C4-2B (cell line): ENCODE results near the gene MUC5AC.
"Not testable (repeated sequence)": the region's sequence is repeated elsewhere in the genome, so short reads cannot be mapped to it uniquely, and the experiment has no call there.

Experiments used
- H3K27ac ChIP-seq: fragments of 450-650 bp; 2 replicates; pipeline ENCODE4 v1.5.1; 2017
- ZFX ChIP-seq: fragments of 450-650 bp; IDR thresholded peaks from 2 replicates; pipeline ENCODE4 v1.6.1; 2017
- TF ChIP-seq, protein P1 (sequence below): fragments of 450-650 bp; conservative IDR thresholded peaks from 2 replicates; pipeline ENCODE4 v1.5.1; 2017; ENCODE audit warnings: mild to moderate bottlenecking

MUC5AC gene

GRCh38 chr11:1152316-1153104 lies 5.2 kb upstream of the MUC5AC start:
- TF ChIP-seq ZFX: no peak
- H3K27ac ChIP-seq: no peak overlapping the region

- TF ChIP-seq ZFX: no peak
- TF ChIP-seq, protein P1, sequence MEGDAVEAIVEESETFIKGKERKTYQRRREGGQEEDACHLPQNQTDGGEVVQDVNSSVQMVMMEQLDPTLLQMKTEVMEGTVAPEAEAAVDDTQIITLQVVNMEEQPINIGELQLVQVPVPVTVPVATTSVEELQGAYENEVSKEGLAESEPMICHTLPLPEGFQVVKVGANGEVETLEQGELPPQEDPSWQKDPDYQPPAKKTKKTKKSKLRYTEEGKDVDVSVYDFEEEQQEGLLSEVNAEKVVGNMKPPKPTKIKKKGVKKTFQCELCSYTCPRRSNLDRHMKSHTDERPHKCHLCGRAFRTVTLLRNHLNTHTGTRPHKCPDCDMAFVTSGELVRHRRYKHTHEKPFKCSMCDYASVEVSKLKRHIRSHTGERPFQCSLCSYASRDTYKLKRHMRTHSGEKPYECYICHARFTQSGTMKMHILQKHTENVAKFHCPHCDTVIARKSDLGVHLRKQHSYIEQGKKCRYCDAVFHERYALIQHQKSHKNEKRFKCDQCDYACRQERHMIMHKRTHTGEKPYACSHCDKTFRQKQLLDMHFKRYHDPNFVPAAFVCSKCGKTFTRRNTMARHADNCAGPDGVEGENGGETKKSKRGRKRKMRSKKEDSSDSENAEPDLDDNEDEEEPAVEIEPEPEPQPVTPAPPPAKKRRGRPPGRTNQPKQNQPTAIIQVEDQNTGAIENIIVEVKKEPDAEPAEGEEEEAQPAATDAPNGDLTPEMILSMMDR: no peak
These were observed 4.4 kb upstream of the MUC5AC start for GRCh38 chr11:1153105-1153950.

DNA sequence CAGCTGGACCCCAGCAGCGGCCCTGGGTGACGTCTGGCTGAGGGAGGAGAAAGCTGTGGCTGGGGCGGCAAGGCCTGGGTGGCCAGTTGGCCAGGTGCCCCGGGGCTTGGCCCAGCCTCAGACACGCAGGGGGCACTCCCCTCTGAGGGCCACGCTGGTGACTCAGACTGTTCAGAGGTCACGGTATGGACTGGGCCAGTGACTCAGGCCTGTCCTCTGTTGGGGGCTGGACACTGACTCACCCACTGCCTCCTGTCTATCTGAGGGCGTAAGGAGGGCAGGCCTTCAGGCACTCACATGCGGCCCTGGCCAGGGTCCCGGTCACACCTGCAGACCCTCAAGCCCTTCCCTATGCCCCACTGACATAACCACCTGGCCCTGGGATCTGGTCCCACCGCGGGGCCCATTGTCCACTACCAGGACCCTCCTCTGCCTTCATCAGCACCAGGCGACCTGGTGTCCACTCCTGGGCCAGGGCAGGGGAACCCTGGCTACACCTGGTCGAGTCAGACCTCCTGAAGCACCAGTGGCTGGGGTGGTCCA lies 3.7 kb upstream of the MUC5AC start:
- no peak for TF ChIP-seq ZFX
- TF ChIP-seq, protein P1: no peak
- H3K27ac ChIP-seq: no peak overlapping the region

More at GRCh38 chr11:1153105-1153950, 4.4 kb upstream of the MUC5AC start:
- H3K27ac ChIP-seq: no peak overlapping the region

DNA sequence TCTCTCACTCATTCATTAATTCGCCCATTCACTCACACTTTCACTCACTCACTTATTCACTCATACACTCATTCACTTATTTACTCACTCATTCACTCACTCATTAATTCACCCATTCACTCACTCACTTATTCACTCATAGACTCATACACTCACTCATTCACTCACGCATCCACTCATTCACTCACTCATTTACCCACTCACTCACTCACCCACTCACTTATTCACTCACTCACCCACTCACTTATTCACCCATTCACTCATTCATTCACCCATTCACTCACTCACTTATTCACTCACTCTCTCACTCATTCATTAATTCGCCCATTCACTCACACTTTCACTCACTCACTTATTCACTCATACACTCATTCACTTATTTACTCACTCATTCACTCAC lies 3.1 kb upstream of the MUC5AC start:
- not testable (repeated sequence) for H3K27ac ChIP-seq

DNA sequence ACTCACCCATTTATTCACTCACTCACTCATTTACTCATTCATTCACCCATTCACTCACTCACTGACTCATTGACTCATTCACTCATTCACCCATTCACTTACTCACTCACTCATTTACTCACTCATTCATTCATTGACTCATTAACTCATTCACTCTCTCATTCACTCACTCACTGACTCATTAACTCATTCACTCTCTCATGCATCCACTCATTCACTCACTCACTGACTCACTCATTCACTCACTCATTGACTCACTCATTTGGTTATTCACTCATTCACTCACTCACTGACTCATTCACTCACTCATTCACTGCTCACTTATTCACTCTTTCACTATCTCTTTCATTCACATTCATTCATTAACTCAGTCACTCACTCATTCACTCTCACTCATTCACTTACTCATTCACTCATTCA lies 2.5 kb upstream of the MUC5AC start:
- H3K27ac ChIP-seq: no peak overlapping the region
- TF ChIP-seq, protein P1: no peak
- no peak for TF ChIP-seq ZFX

GRCh38 chr11:1156506-1157340 lies 1.0 kb upstream of the MUC5AC start:
- no peak for TF ChIP-seq ZFX
- TF ChIP-seq, protein P1: no peak
- no peak overlapping the region for H3K27ac ChIP-seq

DNA sequence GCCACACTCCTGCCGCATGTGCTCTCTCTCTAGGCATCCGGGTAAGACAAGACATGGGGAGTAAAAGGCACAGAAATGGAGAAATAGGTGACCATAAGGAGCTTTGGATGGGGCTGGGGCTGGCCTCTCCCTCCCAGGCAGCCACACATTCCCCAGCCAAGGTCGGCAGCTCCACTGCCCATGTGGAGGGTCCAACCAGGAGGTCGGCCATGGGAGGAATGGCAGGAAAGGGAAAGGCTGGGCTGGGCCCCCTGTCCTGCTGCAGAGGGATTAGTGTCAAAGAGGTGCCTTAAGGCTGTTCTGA lies 460 bp upstream of the MUC5AC start:
- no peak overlapping the region for H3K27ac ChIP-seq
- no peak for TF ChIP-seq ZFX
- TF ChIP-seq, protein P1: no peak
